Panc1 (cell line): ENCODE data around the gene MGMT.

ENCODE experiments used
- CTCF ChIP-seq: fragments of 450-650 bp; IDR thresholded peaks from 2 replicates; pipeline ENCODE4 v1.5.1; 2017; ENCODE audit warnings: mild to moderate bottlenecking
- POLR2AphosphoS5 ChIP-seq: IDR thresholded peaks from 2 replicates; pipeline ENCODE4 v1.6.1; 2012; ENCODE audit warnings: mild to moderate bottlenecking, low read depth, low read length, moderate library complexity
- REST ChIP-seq, 2 experiments: IDR thresholded peaks; 2 replicates each; pipeline ENCODE4 v1.6.1; 2011 to 2012; ENCODE audit warnings: low read depth in 2 of 2, control low read depth in 1 of 2, low read length in 1 of 2, mild to moderate bottlenecking in 1 of 2, moderate library complexity in 1 of 2; ENCODE audit not compliant: insufficient read depth in 1 of 2
- TCF7L2 ChIP-seq: IDR thresholded peaks from 2 replicates; pipeline ENCODE4 v1.6.1; 2011; ENCODE audit warnings: mild to moderate bottlenecking, low read depth, low read length, inconsistent platforms

GRCh38 chr10:129462257-129462795 lies 4.7 kb upstream of the MGMT start:
- TF ChIP-seq CTCF, result no peak
- TF ChIP-seq REST (IDR thresholded peaks at IDR 0.05; ENCODE audit: insufficient read depth in 1 of 2, low read depth in 2 of 2, low read length in 1 of 2), result no peak
- TF ChIP-seq TCF7L2, result no peak
- TF ChIP-seq POLR2AphosphoS5, result no peak
